K562 (cell line): ENCODE measurements around the gene COQ4. TPM values are rescaled to one million over a fixed set of nuclear protein-coding genes. Genes with fewer than 3 reads are reported as not detected.

Experiments used
- ATAC-seq: fragments of 200-7000 bp; cut with Tn5 transposase; 3 replicates; pipeline ENCODE4 v1.9.1; 2020; ENCODE audit warnings: moderate library complexity
- BruUV-seq: library from RNA; stranded (reverse); fragments of 400-500 nt; replicated peaks from 2 replicates; lab custom pipeline; 2021; lab: Mats Ljungman, UMichigan
- CTCF ChIA-PET: fragments of 300-600 bp; formaldehyde crosslinking; extraction: SDS; loops from one replicate; lab custom pipeline; 2021; ENCODE audit warnings: low intra/inter-chr PET ratio; lab: Yijun Ruan, JAX
- POLR2A ChIA-PET: fragments of 300-600, 350-650 bp; sonication (Branson Sonifier 250); formaldehyde crosslinking; extraction: SDS; loops from one replicate; lab custom pipeline; 2021; ENCODE audit warnings: antibody characterized with exemption, inconsistent platforms; lab: Yijun Ruan, JAX
- DNase-seq, 4 experiments: peaks; one replicate each; pipeline versions ENCODE4 v3.0.0 to v3.0.0-alpha.2; 2011 to 2018; ENCODE audit warnings: low spot score in 3 of 4, mixed read lengths in 3 of 4; ENCODE audit errors: extremely low read depth in 1 of 4
- FAIRE-seq: peaks from 2 replicates; lab custom pipeline; 2011; peaks lifted over from hg19 to GRCh38; lab: Jason Lieb, UNC
- H2AFZ ChIP-seq: 2 replicates; pipeline ENCODE4 v1.6.0; 2011; ENCODE audit warnings: low read depth, low read length, control low read depth, inconsistent platforms
- H3K27ac ChIP-seq: fragments of 200-600 bp; 3 replicates; pipeline ENCODE4 v1.8.0; 2011; ENCODE audit warnings: low read depth, mild to moderate bottlenecking, control low read depth, inconsistent platforms, low read length, moderate library complexity, mixed read lengths; ENCODE audit errors: extremely low read depth
- H3K27me3 ChIP-seq, 2 experiments: fragments of 300-600 bp in 1 of 2; 2 replicates in 1 of 2; 3 replicates in 1 of 2; pipeline versions ENCODE4 v1.6.0 to v1.8.0; 2011; ENCODE audit warnings: inconsistent platforms in 2 of 2, low read length in 2 of 2, mild to moderate bottlenecking in 1 of 2, mixed read lengths in 1 of 2, moderate library complexity in 1 of 2; ENCODE audit not compliant: control insufficient read depth in 2 of 2, insufficient read depth in 2 of 2
- H3K36me3 ChIP-seq: fragments of 300-600 bp; 3 replicates; pipeline ENCODE4 v1.8.0; 2011; ENCODE audit warnings: mild to moderate bottlenecking, low read length, inconsistent platforms; ENCODE audit not compliant: control insufficient read depth, insufficient read depth
- H3K4me1 ChIP-seq, 2 experiments: fragments of 200-600 bp in 1 of 2; replicated peaks in 1 of 2; 2 replicates in 1 of 2; 3 replicates in 1 of 2; pipeline versions ENCODE4 v1.5.1 to v1.8.0; 2011; ENCODE audit warnings: inconsistent platforms in 2 of 2, low read length in 2 of 2, mild to moderate bottlenecking in 1 of 2, mixed read lengths in 1 of 2, moderate library complexity in 1 of 2; ENCODE audit not compliant: control insufficient read depth in 2 of 2, insufficient read depth in 2 of 2
- H3K4me2 ChIP-seq: 2 replicates; pipeline ENCODE4 v1.6.1; 2011; ENCODE audit warnings: low read length, control low read depth, inconsistent platforms, mixed read lengths; ENCODE audit not compliant: insufficient read depth
- H3K4me3 ChIP-seq: fragments of 200-600 bp; sonication (generic), shearing (Covaris generic); 2 replicates; pipeline ENCODE4 v1.5.1; 2016; ENCODE audit warnings: control low read depth, inconsistent platforms
- H3K79me2 ChIP-seq: fragments of 200-600 bp; 3 replicates; pipeline ENCODE4 v1.8.0; 2011; ENCODE audit warnings: low read length, inconsistent platforms; ENCODE audit not compliant: control insufficient read depth, insufficient read depth
- H3K9ac ChIP-seq, 2 experiments: 2 replicates each; pipeline versions ENCODE4 v1.6.0 to v1.6.1; 2011; ENCODE audit warnings: low read depth in 2 of 2, low read length in 2 of 2, control low read depth in 1 of 2, inconsistent platforms in 1 of 2, mild to moderate bottlenecking in 1 of 2, mixed read lengths in 1 of 2; ENCODE audit not compliant: insufficient read depth in 1 of 2
- H3K9me1 ChIP-seq: one replicate; pipeline ENCODE4 v1.6.0; 2011; ENCODE audit warnings: inconsistent platforms, mild to moderate bottlenecking, low read length, moderate library complexity; ENCODE audit not compliant: control insufficient read depth, insufficient read depth
- H3K9me3 ChIP-seq: replicated peaks from 2 replicates; pipeline ENCODE4 v1.5.1; 2011; ENCODE audit warnings: low read depth, low read length, inconsistent platforms; ENCODE audit not compliant: control insufficient read depth, insufficient read depth
- H4K20me1 ChIP-seq: replicated peaks from 2 replicates; pipeline ENCODE4 v1.6.1; 2011; ENCODE audit warnings: low read length, inconsistent platforms, mixed read lengths; ENCODE audit not compliant: control insufficient read depth, insufficient read depth
- C11orf30 ChIP-seq: fragments of 450-650 bp; IDR thresholded peaks from 2 replicates; pipeline ENCODE4 v1.6.1; 2016; ENCODE audit warnings: low read depth, mild to moderate bottlenecking
- CTCFL ChIP-seq: IDR thresholded peaks from 2 replicates; pipeline ENCODE4 v1.6.1; 2011; ENCODE audit warnings: borderline replicate concordance, low read depth, mild to moderate bottlenecking, moderate library complexity, low read length; ENCODE audit not compliant: insufficient read depth, poor library complexity, severe bottlenecking
- EWSR1 ChIP-seq: fragments of 450-650 bp; IDR thresholded peaks from 2 replicates; pipeline ENCODE4 v1.6.1; 2018; ENCODE audit warnings: borderline replicate concordance, mild to moderate bottlenecking, low read depth, moderate library complexity; ENCODE audit not compliant: partially characterized antibody
- HMG20A ChIP-seq: fragments of 450-650 bp; formaldehyde crosslinking; conservative IDR thresholded peaks from 2 replicates; pipeline ENCODE4 v1.4.0; 2020; ENCODE audit warnings: mild to moderate bottlenecking, mixed read lengths
- MCM7 ChIP-seq, 2 experiments: fragments of 450-650 bp; IDR thresholded peaks; 2 replicates each; pipeline ENCODE4 v1.6.1; 2016 to 2018
- RAD21 ChIP-seq, 2 experiments: fragments of 250-450 bp in 1 of 2; fragments of 450-650 bp in 1 of 2; sonication (Bioruptor Pico) in 1 of 2; formaldehyde crosslinking in 1 of 2; IDR thresholded peaks in 1 of 2; conservative IDR thresholded peaks in 1 of 2; 2 replicates each; pipeline versions ENCODE4 v1.4.0 to v1.8.0; 2020 to 2022; ENCODE audit warnings: mild to moderate bottlenecking in 2 of 2, moderate library complexity in 1 of 2
- ZNF436 ChIP-seq: fragments of 250-450, 450-650 bp; sonication (Bioruptor Pico); formaldehyde crosslinking; IDR thresholded peaks from 2 replicates; pipeline ENCODE4 v1.7.0; 2020; ENCODE audit warnings: mild to moderate bottlenecking
- WGBS: fragments of 100-300 bp; shearing (Covaris generic); methylation state at CpG from one replicate; pipeline ENCODE4 v1.1.6; 2016; ENCODE audit warnings: low coverage, mixed read lengths; ENCODE audit not compliant: insufficient coverage; ENCODE audit errors: missing lambda C conversion rate; 5-methylcytosine and 5-hydroxymethylcytosine counted together
- in situ Hi-C: fragments of 300-500 bp; cut with MboI; formaldehyde crosslinking; loops from 4 replicates; pipeline ENCODE4 v1.15.0; 2018; ENCODE audit warnings: inconsistent platforms, mixed read lengths
- intact Hi-C: fragments of 100-400 bp; cut with micrococcal nuclease; formaldehyde crosslinking; loops from 2 replicates; pipeline ENCODE4 v1.14.2; 2022
- polyA plus RNA-seq, 8 experiments: library from polyadenylated mRNA; depleted of rRNA in 4 of 8; stranded (reverse) in 5 of 8; unstranded in 3 of 8; fragments of >200 nt; fragmentation: Nextera tagmentation in 2 of 8; fragmentation: Illumina TruSeq in 1 of 8; extraction: Ambion mirVana in 2 of 8; extraction: Trizol in 1 of 8; gene quantifications; 2 replicates each; pipeline versions ENCODE4 v1.2.1 to v1.2.3, GENCODE V29; 2011 to 2014; ENCODE audit warnings: inconsistent platforms in 1 of 8, missing spikeins in 1 of 8
- total RNA-seq, 7 experiments: library from RNA; depleted of rRNA in 6 of 7; stranded (reverse); fragments of >200 nt in 6 of 7; fragmentation: Illumina TruSeq in 2 of 7; extraction: Trizol in 2 of 7; gene quantifications; 2 replicates each; pipeline versions ENCODE4 v1.2.1 to v1.2.3, GENCODE V29; 2011 to 2021; ENCODE audit warnings: low replicate concordance in 1 of 7
- TF ChIP-seq, protein P1 (sequence below): fragments of 450-650 bp; formaldehyde crosslinking; conservative IDR thresholded peaks from 2 replicates; pipeline ENCODE4 v1.4.0; 2022; ENCODE audit warnings: mild to moderate bottlenecking, missing genetic modification characterization
- TF ChIP-seq, protein P2 (sequence below): sonication (generic); formaldehyde crosslinking; IDR thresholded peaks from 2 replicates; pipeline ENCODE4 v1.8.1; 2023; ENCODE audit warnings: mild to moderate bottlenecking, missing genetic modification reagents
- TF ChIP-seq, protein P3 (sequence below), 3 experiments: IDR thresholded peaks in 2 of 3; conservative IDR thresholded peaks in 1 of 3; 2 replicates each; pipeline ENCODE4 v1.5.1; 2011 to 2012; ENCODE audit warnings: low read length in 3 of 3, mild to moderate bottlenecking in 3 of 3, control low read depth in 2 of 3, improper control_type of control experiment in 1 of 3, inconsistent platforms in 1 of 3, low read depth in 1 of 3, mixed read lengths in 1 of 3, moderate library complexity in 1 of 3; ENCODE audit not compliant: insufficient read depth in 2 of 3

The COQ4 gene
- total and polyA plus RNA-seq, 9 of the 15 experiments (the other 6 are each of a cell fraction or from before 2014, with no cell fraction given), result 9.1 to 135 (median 67.2) TPM

GRCh38 chr9:128285033-128285784 lies 37.4 kb upstream of the COQ4 start:
- Histone ChIP-seq H2AFZ (no peak overlapping the region), H3K27me3 (no peaks in the 10 kb centered on the region), H3K9me1 (no peaks in the 10 kb centered on the region), H3K9me3 (0 out of 2 replicates have a peak, but pooled peaks cover 2% of the 10 kb centered on the region), H3K79me2 (no peaks in the 10 kb centered on the region), H3K4me1 (peaks cover under 1 to 9% of the 10 kb centered on the region in 2 experiments; a peak in 3 of 5 replicates), H3K4me2 (no peak overlapping the region), H3K4me3 (no peak overlapping the region), H3K9ac (peak overlapping the region in 1 of 2 experiments; percentile 12; a peak in 1 of 4 replicates), H3K36me3 (peaks cover 30% of the 10 kb centered on the region), H4K20me1 (no peaks in the 10 kb centered on the region; the same call in 1 of the 2 replicates), H3K27ac (no peak overlapping the region)
- DNase-seq (peak in 1 of 4 experiments; percentile 24), FAIRE-seq (no peak), ATAC-seq (peak; percentile 37)
- in situ Hi-C loops, result loop anchor here (25.0 kb wide), 1 partner anchor 1502 kb away; no protein-coding TSS in a partner anchor
- intact Hi-C loops, result no loop called here
- POLR2A ChIA-PET, result interaction anchor here (0.7 to 5.5 kb wide), 9 partner anchors 8 to 412 kb away, joined by 3 to 35 read pairs (median 4); partner anchors contain the start of genes GOLGA2 and SWI5
- BruUV-seq, result no TSS peak
- WGBS, result 86% methylated on average over 12 of the region's 12 CpGs
- CTCF ChIA-PET, result interaction anchor here (0.6 kb wide), 1 partner anchor 1595 kb away, joined by 3 read pairs; no protein-coding TSS in a partner anchor
- TF ChIP-seq ZNF436 (CRISPR knock-in tag) (0 out of 2 replicates have a peak, but pooled peaks have one; percentile 11), EWSR1 (no peak), RAD21 (CRISPR knock-in tag; conservative IDR thresholded peaks at IDR 0.05 in 1 of 2, IDR thresholded peaks at IDR 0.05 in 1 of 2) (peak in 1 of 2 experiments; percentile 44; a peak in 2 of 4 replicates), C11orf30 (no peak), CTCFL (peak; percentile 37), HMG20A (CRISPR knock-in tag) (no peak), MCM7 (IDR thresholded peaks at IDR 0.05) (no peak)
- TF ChIP-seq, protein P1, sequence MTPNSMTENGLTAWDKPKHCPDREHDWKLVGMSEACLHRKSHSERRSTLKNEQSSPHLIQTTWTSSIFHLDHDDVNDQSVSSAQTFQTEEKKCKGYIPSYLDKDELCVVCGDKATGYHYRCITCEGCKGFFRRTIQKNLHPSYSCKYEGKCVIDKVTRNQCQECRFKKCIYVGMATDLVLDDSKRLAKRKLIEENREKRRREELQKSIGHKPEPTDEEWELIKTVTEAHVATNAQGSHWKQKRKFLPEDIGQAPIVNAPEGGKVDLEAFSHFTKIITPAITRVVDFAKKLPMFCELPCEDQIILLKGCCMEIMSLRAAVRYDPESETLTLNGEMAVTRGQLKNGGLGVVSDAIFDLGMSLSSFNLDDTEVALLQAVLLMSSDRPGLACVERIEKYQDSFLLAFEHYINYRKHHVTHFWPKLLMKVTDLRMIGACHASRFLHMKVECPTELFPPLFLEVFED (CRISPR knock-in tag), result peak; percentile 81
- TF ChIP-seq, protein P2, sequence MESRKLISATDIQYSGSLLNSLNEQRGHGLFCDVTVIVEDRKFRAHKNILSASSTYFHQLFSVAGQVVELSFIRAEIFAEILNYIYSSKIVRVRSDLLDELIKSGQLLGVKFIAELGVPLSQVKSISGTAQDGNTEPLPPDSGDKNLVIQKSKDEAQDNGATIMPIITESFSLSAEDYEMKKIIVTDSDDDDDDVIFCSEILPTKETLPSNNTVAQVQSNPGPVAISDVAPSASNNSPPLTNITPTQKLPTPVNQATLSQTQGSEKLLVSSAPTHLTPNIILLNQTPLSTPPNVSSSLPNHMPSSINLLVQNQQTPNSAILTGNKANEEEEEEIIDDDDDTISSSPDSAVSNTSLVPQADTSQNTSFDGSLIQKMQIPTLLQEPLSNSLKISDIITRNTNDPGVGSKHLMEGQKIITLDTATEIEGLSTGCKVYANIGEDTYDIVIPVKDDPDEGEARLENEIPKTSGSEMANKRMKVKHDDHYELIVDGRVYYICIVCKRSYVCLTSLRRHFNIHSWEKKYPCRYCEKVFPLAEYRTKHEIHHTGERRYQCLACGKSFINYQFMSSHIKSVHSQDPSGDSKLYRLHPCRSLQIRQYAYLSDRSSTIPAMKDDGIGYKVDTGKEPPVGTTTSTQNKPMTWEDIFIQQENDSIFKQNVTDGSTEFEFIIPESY (CRISPR knock-in tag), result no peak
- TF ChIP-seq, protein P3, sequence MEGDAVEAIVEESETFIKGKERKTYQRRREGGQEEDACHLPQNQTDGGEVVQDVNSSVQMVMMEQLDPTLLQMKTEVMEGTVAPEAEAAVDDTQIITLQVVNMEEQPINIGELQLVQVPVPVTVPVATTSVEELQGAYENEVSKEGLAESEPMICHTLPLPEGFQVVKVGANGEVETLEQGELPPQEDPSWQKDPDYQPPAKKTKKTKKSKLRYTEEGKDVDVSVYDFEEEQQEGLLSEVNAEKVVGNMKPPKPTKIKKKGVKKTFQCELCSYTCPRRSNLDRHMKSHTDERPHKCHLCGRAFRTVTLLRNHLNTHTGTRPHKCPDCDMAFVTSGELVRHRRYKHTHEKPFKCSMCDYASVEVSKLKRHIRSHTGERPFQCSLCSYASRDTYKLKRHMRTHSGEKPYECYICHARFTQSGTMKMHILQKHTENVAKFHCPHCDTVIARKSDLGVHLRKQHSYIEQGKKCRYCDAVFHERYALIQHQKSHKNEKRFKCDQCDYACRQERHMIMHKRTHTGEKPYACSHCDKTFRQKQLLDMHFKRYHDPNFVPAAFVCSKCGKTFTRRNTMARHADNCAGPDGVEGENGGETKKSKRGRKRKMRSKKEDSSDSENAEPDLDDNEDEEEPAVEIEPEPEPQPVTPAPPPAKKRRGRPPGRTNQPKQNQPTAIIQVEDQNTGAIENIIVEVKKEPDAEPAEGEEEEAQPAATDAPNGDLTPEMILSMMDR (IDR thresholded peaks at IDR 0.05 in 2 of 3, conservative IDR thresholded peaks at IDR 0.05 in 1 of 3; ENCODE audit: insufficient read depth in 2 of 3, low read depth in 1 of 3, low read length in 3 of 3), result peak; percentile 28 to 63 (median 40); a peak in 4 of 6 replicates
